ENCODE measurements around the gene ASMTL.
"Not testable (repeated sequence)": the region's sequence is repeated elsewhere in the genome, so short reads cannot be mapped to it uniquely, and the experiment has no call there.

The ASMTL gene, protein sequence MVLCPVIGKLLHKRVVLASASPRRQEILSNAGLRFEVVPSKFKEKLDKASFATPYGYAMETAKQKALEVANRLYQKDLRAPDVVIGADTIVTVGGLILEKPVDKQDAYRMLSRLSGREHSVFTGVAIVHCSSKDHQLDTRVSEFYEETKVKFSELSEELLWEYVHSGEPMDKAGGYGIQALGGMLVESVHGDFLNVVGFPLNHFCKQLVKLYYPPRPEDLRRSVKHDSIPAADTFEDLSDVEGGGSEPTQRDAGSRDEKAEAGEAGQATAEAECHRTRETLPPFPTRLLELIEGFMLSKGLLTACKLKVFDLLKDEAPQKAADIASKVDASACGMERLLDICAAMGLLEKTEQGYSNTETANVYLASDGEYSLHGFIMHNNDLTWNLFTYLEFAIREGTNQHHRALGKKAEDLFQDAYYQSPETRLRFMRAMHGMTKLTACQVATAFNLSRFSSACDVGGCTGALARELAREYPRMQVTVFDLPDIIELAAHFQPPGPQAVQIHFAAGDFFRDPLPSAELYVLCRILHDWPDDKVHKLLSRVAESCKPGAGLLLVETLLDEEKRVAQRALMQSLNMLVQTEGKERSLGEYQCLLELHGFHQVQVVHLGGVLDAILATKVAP

GRCh38 chrX:1452516-1453394, at the start of gene ASMTL:
Gene ASMTL (minus strand): TSS chrX:1452909. CDS start chrX:1452840, 69 bp downstream.
- peak; percentile 97 for DNase-seq (ENCODE audit: low spot score)

GRCh38 chrX:1502241-1502640, 49.5 kb upstream of the ASMTL start:
- no peak for DNase-seq (ENCODE audit: low spot score)

DNA sequence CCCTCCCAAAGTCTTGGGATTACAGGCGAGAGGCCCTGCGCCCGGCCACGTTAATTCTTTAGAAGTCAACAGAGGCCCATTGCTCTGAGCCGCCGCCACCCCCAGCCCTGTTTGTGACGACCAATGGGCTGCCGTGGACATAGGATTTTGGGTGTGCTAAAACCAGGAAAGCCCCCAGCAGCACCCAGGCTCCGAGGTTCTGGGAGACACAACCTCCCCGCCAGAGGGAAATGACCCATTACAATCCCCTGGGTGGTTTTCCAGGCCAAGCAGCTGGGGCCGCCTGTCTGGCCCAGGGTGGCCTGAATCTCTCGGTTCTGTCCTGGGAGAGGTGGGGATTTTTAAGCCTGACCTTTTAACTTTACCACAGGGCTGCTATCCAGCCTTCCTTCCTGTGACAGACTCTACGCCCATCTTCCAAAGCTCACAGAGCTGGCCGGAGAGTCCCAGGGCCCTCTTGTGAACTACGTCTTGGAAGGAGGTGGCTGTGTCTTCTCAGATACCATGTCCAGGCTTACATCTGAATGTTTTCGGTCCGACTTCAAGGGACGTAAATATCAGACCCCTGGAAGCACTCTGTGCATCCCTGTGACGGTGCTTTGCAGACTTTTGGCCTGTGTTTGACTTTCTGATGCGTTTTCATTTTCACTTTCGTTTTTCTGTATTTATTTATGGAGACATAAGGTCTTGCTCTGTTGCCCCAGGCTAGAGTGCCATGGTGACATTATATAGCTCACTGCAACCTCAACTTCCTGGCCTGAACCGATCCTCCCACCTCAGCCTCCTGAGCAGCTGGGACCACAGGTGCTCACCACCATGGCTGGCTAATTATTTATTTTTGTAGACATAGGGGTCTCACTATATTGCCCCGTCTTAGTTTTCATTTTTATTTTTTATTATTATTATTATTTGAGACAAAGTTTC, 48.3 kb upstream of the ASMTL start:
- no peak for DNase-seq (ENCODE audit: low spot score)

GRCh38 chrX:1496076-1496475, 43.4 kb upstream of the ASMTL start:
- no peak for DNase-seq (ENCODE audit: low spot score)

DNA sequence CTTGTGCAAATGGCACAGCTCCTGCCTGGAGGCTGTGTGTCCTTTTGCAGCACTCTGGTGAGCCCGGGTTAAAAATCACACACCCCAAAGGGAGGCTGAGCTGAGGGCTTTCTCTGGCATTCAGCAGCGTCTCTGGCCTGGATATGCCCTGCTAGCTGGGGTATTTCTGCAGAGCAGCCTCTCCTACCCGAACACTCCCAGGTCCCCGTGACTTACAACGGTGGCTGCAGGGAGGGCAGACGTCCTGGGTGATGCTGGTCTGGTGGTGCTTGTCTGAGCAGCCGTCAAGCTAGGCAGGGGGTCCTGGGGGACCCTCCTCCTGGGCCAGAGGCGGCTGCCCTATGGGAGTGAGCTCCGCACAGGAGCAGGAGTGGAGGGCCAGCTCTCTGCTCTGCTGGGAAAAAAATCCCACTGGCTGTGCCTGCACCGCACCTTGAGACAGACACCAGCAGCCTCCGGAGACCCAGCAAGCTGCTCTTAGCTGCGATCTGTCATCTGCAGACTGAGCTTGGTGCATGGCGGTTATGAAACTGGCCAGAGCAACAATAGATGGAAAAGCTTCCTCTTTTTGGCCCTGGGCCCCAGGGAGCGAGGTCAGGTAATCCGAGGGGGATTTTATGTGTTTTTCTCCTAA, 41.3 kb upstream of the ASMTL start:
- no peak for DNase-seq (ENCODE audit: low spot score)

DNA sequence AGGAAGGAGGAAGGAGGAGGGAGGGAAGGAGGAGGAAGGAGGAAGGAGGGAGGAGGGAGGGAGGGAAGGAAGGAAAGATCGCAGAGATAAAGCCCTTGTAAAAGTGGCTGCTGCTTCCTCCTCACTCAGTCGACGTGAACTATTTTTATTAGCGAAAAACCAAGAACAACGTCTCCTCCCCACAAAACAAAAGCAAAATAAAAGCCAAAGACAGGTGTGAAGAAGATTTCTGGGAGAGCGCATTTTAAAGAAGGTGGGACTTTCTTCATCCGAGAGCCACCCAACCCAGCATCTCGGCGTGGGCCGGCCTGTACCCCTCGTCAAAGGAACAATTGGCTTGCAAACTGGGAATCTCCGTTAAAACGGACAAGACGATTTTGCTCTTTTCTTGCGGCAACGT, 40.7 kb upstream of the ASMTL start:
- no peak for DNase-seq (ENCODE audit: low spot score)

DNA sequence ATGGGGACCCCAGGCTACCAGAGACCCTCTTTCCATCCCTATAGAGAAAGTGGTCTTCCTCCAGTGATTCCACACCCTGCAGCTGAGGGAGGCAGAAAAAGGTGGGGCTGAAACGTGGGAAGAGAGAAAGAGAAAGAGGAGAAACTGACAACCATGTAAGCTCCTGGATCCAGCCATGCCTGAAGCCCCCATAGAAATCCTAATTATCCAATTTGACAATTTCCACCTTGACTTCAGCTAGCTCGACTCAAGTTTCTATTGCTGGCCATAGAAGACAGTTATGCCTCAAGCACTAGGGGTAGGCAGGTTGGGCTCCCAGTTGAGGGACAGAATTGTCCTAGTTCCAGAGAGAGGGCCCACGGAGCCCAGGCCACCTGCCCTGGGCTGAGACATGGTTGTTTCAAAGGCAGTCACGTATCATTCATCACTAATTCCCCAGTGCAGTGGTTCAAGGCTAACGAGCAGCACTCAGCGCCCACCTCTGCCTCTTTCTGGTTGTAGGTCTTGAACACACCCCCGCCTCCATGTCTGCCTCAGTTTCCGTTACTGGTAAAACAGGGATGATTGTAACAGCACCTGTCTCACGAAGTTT, 39.8 kb upstream of the ASMTL start:
- no peak for DNase-seq (ENCODE audit: low spot score)

GRCh38 chrX:1491851-1492349, 39.2 kb upstream of the ASMTL start:
- no peak for DNase-seq (ENCODE audit: low spot score)

DNA sequence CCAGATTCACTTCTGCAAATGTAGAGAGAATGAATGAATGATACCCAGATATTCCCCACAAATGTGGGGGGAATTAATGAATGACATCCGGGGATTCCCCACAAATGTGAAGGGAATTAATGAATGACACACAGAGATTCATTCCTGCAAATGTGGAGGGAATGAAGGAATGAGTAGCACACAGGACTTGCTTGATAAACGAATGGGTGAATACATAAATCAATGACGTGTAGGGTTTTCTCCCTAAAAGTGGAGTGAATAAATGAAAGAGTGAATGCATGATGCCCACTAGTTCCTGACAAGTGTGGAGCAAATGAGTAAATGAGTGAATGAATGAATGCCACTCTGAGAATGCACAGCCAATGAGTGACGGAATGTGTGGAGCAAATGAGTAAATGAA, 38.5 kb upstream of the ASMTL start:
- DNase-seq (ENCODE audit: low spot score): not testable (repeated sequence)

DNA sequence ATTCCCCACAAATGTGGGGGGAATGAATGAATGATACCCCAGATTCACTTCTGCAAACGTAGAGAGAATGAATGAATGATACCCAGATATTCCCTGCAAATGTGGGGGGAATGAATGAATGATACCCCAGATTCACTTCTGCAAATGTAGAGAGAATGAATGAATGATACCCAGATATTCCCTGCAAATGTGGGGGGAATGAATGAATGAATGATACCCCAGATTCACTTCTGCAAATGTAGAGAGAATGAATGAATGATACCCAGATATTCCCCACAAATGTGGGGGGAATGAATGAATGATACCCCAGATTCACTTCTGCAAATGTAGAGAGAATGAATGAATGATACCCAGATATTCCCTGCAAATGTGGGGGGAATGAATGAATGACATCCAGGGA, 38.0 kb upstream of the ASMTL start:
- DNase-seq (ENCODE audit: low spot score): not testable (repeated sequence)

GRCh38 chrX:1489354-1489753, 36.6 kb upstream of the ASMTL start:
- DNase-seq (ENCODE audit: low spot score): not testable (repeated sequence)

DNA sequence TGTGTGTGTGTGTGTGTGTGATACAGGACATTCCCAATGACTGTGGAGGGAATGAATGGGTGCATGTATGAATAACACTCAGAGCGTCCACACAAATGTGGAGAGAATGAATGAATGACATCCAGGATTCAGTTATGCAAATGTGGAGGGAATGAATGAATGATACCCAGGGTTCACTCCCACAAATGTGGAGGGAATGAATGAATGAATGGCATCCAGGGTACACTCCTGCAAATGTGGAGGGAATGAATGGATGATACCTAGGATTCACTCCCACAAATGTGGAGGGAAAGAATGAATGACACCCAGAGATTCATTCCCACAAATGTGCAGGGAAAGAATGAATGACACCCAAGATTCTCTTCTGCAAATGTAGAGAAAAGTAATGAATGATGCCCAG, 36.0 kb upstream of the ASMTL start:
- DNase-seq (ENCODE audit: low spot score): no peak

DNA sequence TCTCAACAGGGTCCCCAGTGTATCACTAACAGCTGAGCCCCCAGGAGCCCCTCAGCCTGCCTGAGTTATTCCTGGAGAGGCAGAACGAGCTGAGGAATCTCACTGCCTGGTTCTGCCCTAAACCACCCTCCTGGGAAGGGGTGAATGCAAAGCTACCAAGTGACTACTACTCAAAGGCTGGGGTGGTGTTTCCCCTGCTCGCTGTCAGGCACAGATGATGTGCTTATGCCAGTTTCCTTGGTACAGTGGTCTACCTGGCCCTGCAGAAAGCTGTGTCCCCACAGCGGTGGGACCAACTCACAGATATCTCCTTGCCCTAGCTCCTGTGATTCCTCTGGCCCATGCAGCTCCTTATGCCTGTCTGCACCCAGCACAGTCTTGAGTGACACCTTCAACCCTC, 35.4 kb upstream of the ASMTL start:
- DNase-seq (ENCODE audit: low spot score): no peak

DNA sequence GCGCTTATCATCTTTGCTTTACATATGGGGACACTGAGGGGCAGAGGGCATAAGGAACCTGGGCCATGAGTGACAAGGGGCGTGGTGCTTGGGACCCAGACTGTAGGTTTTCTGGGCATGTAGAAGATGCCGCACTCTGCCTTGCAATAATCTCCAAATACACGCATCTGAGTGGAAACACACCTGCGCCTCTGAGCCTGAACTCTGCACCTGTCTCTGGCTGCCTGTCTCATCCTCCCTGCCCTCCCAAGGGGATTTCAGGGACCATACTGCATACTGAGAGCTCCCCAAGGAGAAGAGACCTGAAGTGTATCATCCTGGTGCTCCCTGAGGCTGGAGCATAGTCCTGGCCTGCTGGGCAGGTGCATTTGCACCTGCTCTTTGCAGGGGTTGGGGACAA, 34.7 kb upstream of the ASMTL start:
- DNase-seq (ENCODE audit: low spot score): no peak

DNA sequence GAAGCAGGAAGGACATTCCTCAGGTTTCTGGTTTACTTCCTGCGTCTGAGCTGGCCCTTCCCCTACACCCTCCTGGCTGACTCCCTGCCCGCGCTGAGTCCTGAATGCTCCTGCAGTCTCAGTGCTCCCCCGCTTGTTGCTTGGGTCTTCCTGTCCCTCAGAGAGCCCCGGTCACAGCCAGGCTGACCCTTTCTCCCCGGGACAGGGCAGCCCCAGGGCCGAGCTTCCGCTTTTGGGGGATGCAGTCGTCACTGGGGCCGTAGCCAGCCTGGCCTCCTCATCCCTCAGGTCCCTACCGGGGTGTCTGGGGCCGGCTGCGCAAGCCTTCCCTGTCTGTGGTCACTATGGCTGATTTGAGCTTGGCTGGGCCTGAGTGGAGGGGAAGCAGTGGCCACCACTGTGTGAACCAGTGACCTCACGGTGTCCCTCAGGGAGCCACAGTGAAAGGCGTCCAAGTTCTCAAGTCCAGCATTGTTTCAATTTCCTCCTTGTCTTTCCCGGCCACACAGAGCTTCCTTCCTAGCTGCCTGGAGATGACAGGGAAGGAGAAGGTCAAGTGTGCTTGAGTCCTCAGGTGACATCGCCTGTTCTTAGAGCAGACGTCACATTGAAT, 34.1 kb upstream of the ASMTL start:
- DNase-seq (ENCODE audit: low spot score): no peak

- DNase-seq (ENCODE audit: low spot score): no peak
Observed at GRCh38 chrX:1486177-1486576, 33.5 kb upstream of the ASMTL start.

DNA sequence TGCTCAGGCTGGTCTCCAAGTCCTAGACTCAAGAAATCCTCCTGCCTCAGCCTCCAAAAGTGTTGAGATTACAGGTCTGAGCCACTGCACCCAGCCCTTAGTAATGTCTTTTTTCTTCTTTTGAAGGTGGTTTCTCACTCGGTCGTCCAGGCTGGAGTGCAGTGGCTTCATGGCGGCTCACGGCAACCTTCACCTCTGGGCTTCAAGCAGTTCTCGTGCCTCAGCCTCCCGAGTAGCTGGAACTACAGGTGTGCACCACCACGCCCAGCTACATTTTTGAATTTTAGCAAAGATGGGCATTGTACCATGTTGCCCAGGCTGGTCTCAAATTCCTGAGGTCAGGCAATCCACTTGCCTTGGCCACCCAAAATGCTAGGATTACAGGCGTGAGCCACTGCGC, 32.3 kb upstream of the ASMTL start:
- no peak for DNase-seq (ENCODE audit: low spot score)

- no peak for DNase-seq (ENCODE audit: low spot score)
Observed at GRCh38 chrX:1484638-1485019, 31.9 kb upstream of the ASMTL start.

DNA sequence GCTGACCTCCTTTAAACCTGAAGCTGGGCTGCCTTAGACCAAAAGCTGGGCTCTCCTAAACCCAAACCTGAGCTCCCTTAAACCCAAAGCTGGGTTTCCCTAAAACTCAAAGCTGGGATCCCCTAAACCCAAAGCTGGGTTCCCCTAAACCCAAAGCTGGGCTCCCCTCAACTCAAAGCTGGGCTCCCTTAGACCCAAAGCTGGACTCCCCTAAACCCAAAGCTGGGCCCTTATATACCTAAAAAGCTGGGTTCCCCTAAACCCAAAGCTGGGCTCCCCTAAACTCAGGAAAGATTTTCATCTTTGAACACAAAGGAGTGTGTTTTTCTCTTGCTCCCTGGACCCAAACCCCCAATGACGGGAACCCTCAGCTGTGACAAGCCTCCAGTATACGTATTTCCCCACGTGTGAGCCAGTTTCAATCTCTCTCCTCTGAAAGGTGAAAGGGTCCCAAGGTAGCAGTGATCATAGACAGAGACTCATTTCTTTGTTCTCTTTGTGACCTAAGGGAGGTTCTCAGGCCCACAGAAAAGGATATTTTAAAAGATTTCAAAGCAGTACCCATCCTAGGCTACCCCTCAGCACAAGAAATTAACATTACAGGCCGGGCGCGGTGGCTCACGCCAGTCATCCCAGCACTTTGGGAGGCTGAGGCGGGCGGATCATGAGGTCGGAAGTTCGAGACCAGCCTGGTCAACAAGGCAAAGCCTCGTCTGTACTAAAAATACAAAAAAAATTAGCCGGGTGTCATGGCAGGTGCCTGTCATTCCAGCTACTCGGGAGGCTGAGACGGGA, 31.3 kb upstream of the ASMTL start:
- DNase-seq (ENCODE audit: low spot score): no peak
